Measurements from ENCODE around the gene ZNF451. TPM values are rescaled to one million over a fixed set of nuclear protein-coding genes. Genes with fewer than 3 reads are reported as not detected.

ZNF451 gene
- total and polyA plus RNA-seq, 12 donors, result 4.9 to 33.2 (median 26.2) TPM

DNA sequence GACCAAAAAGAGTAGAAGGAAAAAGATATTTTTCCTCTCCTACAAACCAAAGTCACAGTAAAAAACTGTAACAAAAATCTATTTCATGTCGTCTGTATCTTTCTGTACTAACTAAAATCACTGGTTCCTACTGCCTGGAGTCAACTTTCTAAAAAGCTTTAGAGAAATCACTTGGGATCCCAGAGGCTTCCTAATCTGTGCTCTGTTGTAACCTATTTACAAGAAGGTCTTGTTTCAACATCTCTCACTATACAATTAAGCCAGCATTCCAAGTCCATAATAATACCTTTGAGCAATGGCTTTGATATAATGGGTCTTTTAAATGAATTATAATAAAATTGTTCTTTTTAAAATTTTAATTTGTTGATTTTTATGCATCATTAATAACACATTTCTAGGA lies 111.7 kb downstream of the ZNF451 start:
- no peaks in the 10 kb centered on the region for H3K27me3 ChIP-seq
- H3K4me3 ChIP-seq, result no peak overlapping the region
- no peaks in the 10 kb centered on the region for H3K9me3 ChIP-seq
- H3K4me1 ChIP-seq, result no peaks in the 10 kb centered on the region
- 66 to 77% methylated on average over 1 of the region's 1 CpG for WGBS, 2 donors
- ATAC-seq, result no peak
- H3K36me3 ChIP-seq, result no peaks in the 10 kb centered on the region
- no peak overlapping the region for H3K27ac ChIP-seq
- intact Hi-C loops (cut with DNase I), result no loop called here
- no peak for TF ChIP-seq CTCF (IDR thresholded peaks at IDR 0.05)
- no peak for DNase-seq

- intact Hi-C loops (cut with DNase I), result no loop called here
- Histone ChIP-seq H3K9me3 (no peaks in the 10 kb centered on the region), H3K27me3 (no peaks in the 10 kb centered on the region), H3K27ac (no peak overlapping the region), H3K4me1 (no peaks in the 10 kb centered on the region), H3K36me3 (no peaks in the 10 kb centered on the region), H3K4me3 (no peak overlapping the region)
- TF ChIP-seq CTCF (IDR thresholded peaks at IDR 0.05), result no peak
- no peak for ATAC-seq
- no peak for DNase-seq
- 89 to 91% methylated on average over 7 of the region's 7 CpGs for WGBS, 2 donors
Observed at GRCh38 chr6:57205550-57206328, 115.8 kb downstream of the ZNF451 start.

DNA sequence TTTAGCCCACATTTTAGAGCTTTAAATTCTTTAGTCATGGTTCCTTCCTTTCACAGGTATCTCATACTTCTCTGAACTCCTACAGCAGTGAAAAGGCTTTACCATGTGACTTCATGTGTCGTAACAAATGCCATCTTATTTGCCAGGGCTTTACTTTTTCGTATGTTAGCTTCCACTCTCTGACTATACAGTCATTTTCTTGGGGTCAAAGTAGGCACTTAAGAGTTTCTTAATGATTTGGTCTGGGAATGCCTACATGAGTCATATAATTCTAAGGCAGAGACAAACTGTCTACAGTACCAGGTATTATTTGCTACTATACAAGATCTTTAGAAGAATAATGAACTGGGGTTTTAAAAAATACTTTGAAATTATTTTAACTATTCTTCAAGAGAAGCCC lies 117.2 kb downstream of the ZNF451 start:
- no peak overlapping the region for H3K27ac ChIP-seq
- no peak for TF ChIP-seq CTCF (IDR thresholded peaks at IDR 0.05)
- intact Hi-C loops (cut with DNase I), result no loop called here
- no peak overlapping the region for H3K4me3 ChIP-seq
- WGBS, 2 donors, result 90 to 94% methylated on average over 2 of the region's 2 CpGs
- ATAC-seq (no peak), DNase-seq (no peak)
- H3K36me3 ChIP-seq, result no peaks in the 10 kb centered on the region
- no peaks in the 10 kb centered on the region for H3K9me3 ChIP-seq
- no peaks in the 10 kb centered on the region for H3K27me3 ChIP-seq
- no peaks in the 10 kb centered on the region for H3K4me1 ChIP-seq

GRCh38 chr6:57207872-57208271 lies 117.9 kb downstream of the ZNF451 start:
- ATAC-seq (no peak), DNase-seq (no peak)
- Histone ChIP-seq H3K9me3 (no peaks in the 10 kb centered on the region), H3K4me1 (no peaks in the 10 kb centered on the region), H3K27me3 (no peaks in the 10 kb centered on the region), H3K36me3 (no peaks in the 10 kb centered on the region), H3K27ac (no peak overlapping the region), H3K4me3 (no peak overlapping the region)
- 92 to 95% methylated on average over 4 of the region's 4 CpGs for WGBS, 2 donors
- TF ChIP-seq CTCF (IDR thresholded peaks at IDR 0.05), result no peak
- intact Hi-C loops (cut with DNase I), result no loop called here

All from heart right ventricle (tissue), 16 donors.